Caco-2 (cell line): ENCODE data around the gene CA5B. TPM values are rescaled to one million over a fixed set of nuclear protein-coding genes. Genes with fewer than 3 reads are reported as not detected.
"Not testable (repeated sequence)": the region's sequence is repeated elsewhere in the genome, so short reads cannot be mapped to it uniquely, and the experiment has no call there.

ENCODE experiments used
- BruUV-seq: library from RNA; stranded (reverse); fragments of 400-500 nt; replicated peaks from 2 replicates; lab custom pipeline; 2021; lab: Mats Ljungman, UMichigan
- CTCF ChIA-PET: fragments of 300-600 bp; sonication (Branson Sonifier 250); formaldehyde crosslinking; loops from one replicate; lab custom pipeline; 2022; ENCODE audit warnings: antibody characterized with exemption; lab: Charles Lee
- POLR2A ChIA-PET: fragments of 300-600 bp; sonication (Branson Sonifier 250); formaldehyde crosslinking; loops from one replicate; lab custom pipeline; 2022; ENCODE audit warnings: antibody characterized with exemption; lab: Charles Lee
- DNase-seq, 2 experiments: peaks; one replicate each; pipeline versions ENCODE4 v3.0.0 to v3.0.0-alpha.2; 2020 to 2022
- H3K27me3 ChIP-seq: replicated peaks from 2 replicates; pipeline ENCODE4 v1.6.0; 2011; ENCODE audit warnings: low read length; ENCODE audit not compliant: control insufficient read depth, insufficient read depth
- H3K36me3 ChIP-seq: 2 replicates; pipeline ENCODE4 v1.5.1; 2011; ENCODE audit warnings: low read length; ENCODE audit not compliant: control insufficient read depth, insufficient read depth
- H3K4me1 ChIP-seq: fragments of 250-450 bp; sonication (Bioruptor Pico); 2 replicates; pipeline ENCODE4 v1.5.1; 2020; ENCODE audit warnings: mild to moderate bottlenecking
- H3K4me3 ChIP-seq: 2 replicates; pipeline ENCODE4 v1.5.1; 2011; ENCODE audit warnings: low read depth, mild to moderate bottlenecking, control low read depth, low read length
- H3K9me3 ChIP-seq: fragments of 250-450 bp; sonication (Bioruptor Pico); 2 replicates; pipeline ENCODE4 v1.5.1; 2020; ENCODE audit warnings: mild to moderate bottlenecking, moderate library complexity
- H3K27ac Mint-ChIP-seq: one replicate; pipeline ENCODE4 v1.8.0; 2022; ENCODE audit warnings: mixed read lengths; ENCODE audit not compliant: unreplicated experiment
- H3K27me3 Mint-ChIP-seq: one replicate; pipeline ENCODE4 v1.8.0; 2022; ENCODE audit warnings: mixed read lengths; ENCODE audit not compliant: insufficient read depth, unreplicated experiment
- H3K36me3 Mint-ChIP-seq: one replicate; pipeline ENCODE4 v1.8.0; 2022; ENCODE audit warnings: mild to moderate bottlenecking, mixed read lengths; ENCODE audit not compliant: insufficient read depth, unreplicated experiment
- H3K4me1 Mint-ChIP-seq: one replicate; pipeline ENCODE4 v1.8.0; 2022; ENCODE audit warnings: low read depth, mixed read lengths; ENCODE audit not compliant: unreplicated experiment
- H3K4me3 Mint-ChIP-seq: one replicate; pipeline ENCODE4 v1.8.0; 2022; ENCODE audit warnings: mild to moderate bottlenecking, moderate library complexity, mixed read lengths; ENCODE audit not compliant: unreplicated experiment
- H3K9me3 Mint-ChIP-seq: one replicate; pipeline ENCODE4 v1.8.0; 2022; ENCODE audit warnings: mixed read lengths; ENCODE audit not compliant: unreplicated experiment
- CTCF ChIP-seq, 2 experiments: fragments of 200-600 bp in 1 of 2; IDR thresholded peaks; 1 replicate in 1 of 2; 2 replicates in 1 of 2; pipeline versions ENCODE4 v1.5.1 to v1.8.0; 2011 to 2022; ENCODE audit warnings: antibody characterized with exemption in 1 of 2, control low read depth in 1 of 2, inconsistent platforms in 1 of 2, low read depth in 1 of 2, low read length in 1 of 2, mild to moderate bottlenecking in 1 of 2, moderate library complexity in 1 of 2; ENCODE audit not compliant: insufficient read depth in 1 of 2, severe bottlenecking in 1 of 2, unreplicated experiment in 1 of 2
- intact Hi-C: fragments of 100-400 bp; cut with micrococcal nuclease; formaldehyde crosslinking; loops from one replicate; pipeline ENCODE4 v1.10.0; 2022; ENCODE audit not compliant: unreplicated experiment
- total RNA-seq: library from RNA; stranded (reverse); gene quantifications from 2 replicates; pipeline ENCODE4 v1.2.3, GENCODE V29; 2022

The CA5B gene
- total RNA-seq, 1 experiment from 2014 or later: 4.1 TPM

DNA sequence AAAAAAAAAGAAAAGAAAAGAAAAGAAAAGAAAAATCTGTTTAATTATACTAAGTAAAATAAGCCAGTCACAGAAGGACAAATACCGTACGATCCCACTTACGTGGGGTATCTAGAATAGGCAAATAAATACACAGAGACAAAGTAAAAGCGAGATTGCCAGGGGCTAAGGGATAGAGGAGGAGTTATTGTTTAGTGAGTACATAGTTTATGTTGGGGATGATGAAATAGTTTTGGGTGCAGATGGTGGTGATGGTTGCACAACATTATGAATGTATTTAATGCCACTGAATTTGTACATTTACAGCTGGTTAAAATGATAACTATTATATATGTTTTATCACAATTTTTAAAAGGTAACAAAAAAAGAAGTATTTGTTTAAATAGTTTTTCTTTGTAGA, 7.1 kb downstream of the CA5B start:
- Mint-ChIP-seq H3K9me3 (no peaks in the 10 kb centered on the region), H3K27ac (no peak overlapping the region), H3K4me1 (peaks cover 18% of the 10 kb centered on the region), H3K4me3 (no peak overlapping the region), H3K27me3 (no peaks in the 10 kb centered on the region), H3K36me3 (no peaks in the 10 kb centered on the region)
- no peak for DNase-seq
- no peak for TF ChIP-seq CTCF (IDR thresholded peaks at IDR 0.05; ENCODE audit: insufficient read depth in 1 of 2, low read depth in 1 of 2, low read length in 1 of 2, severe bottlenecking in 1 of 2, unreplicated experiment in 1 of 2)
- H3K9me3 ChIP-seq: no peaks in the 10 kb centered on the region
- H3K27me3 ChIP-seq: no peaks in the 10 kb centered on the region
- POLR2A ChIA-PET: no interaction called here
- H3K4me1 ChIP-seq: no peaks in the 10 kb centered on the region
- intact Hi-C loops: no loop called here
- CTCF ChIA-PET: no interaction called here
- no peak overlapping the region for H3K4me3 ChIP-seq
- H3K36me3 ChIP-seq: no peaks in the 10 kb centered on the region
- no TSS peak for BruUV-seq

GRCh38 chrX:15746651-15747050, 8.6 kb downstream of the CA5B start:
- intact Hi-C loops, H3K4me3 ChIP-seq, H3K27me3 Mint-ChIP-seq, H3K9me3 ChIP-seq, DNase-seq, H3K9me3 Mint-ChIP-seq, CTCF ChIA-PET, H3K4me3 Mint-ChIP-seq, H3K36me3 Mint-ChIP-seq, H3K27ac Mint-ChIP-seq, POLR2A ChIA-PET, H3K27me3 ChIP-seq, H3K36me3 ChIP-seq, BruUV-seq, H3K4me1 ChIP-seq: not testable (repeated sequence)
- peaks cover 18% of the 10 kb centered on the region for H3K4me1 Mint-ChIP-seq

DNA sequence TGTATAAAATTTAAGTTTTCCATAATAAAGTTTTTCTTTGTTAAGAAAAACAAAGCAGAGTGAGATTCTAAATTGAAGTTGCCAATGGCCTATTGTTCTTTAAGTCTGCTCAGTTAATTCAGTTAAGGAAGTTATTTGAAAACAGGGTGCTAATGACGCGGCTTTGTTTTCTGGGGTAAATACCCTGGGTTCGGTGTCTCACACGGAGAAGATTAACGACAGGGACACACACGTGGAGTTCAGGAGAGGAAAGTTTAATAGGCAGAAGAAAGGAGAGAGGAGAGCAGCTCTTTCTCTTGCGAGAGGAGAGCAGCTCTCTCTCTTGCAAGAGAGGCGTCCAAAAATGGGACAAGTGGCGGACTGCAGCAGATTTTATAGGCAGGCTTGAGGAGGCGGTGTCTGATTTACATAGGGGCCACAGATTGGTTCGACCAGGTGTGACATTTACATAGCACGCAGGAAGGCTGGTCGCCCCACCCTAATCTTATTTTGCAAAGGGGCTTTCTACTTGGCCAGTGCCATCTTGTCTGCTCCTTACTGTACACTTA, 9.6 kb downstream of the CA5B start:
- Histone ChIP-seq H3K9me3 (no peaks in the 10 kb centered on the region), H3K4me3 (no peak overlapping the region), H3K4me1 (no peaks in the 10 kb centered on the region), H3K36me3 (no peaks in the 10 kb centered on the region), H3K27me3 (no peaks in the 10 kb centered on the region)
- no peak for DNase-seq
- Mint-ChIP-seq H3K4me3 (no peak overlapping the region), H3K4me1 (peaks cover 18% of the 10 kb centered on the region), H3K36me3 (no peaks in the 10 kb centered on the region), H3K9me3 (no peaks in the 10 kb centered on the region), H3K27ac (no peak overlapping the region), H3K27me3 (no peaks in the 10 kb centered on the region)
- CTCF ChIA-PET: no interaction called here
- BruUV-seq: no TSS peak
- POLR2A ChIA-PET: interaction anchor here (0.6 kb wide), 1 partner anchor 10 kb away, joined by 5 read pairs; no protein-coding TSS in a partner anchor
- no peak for TF ChIP-seq CTCF (IDR thresholded peaks at IDR 0.05; ENCODE audit: insufficient read depth in 1 of 2, low read depth in 1 of 2, low read length in 1 of 2, severe bottlenecking in 1 of 2, unreplicated experiment in 1 of 2)
- intact Hi-C loops: no loop called here
